Hematopoietic multipotent progenitor cell treated with erythropoietin and hydrocortisone succinate and interleukin-3 and kit ligand, for 4 days (in vitro differentiated cells): ENCODE measurements around the gene MYO1A.
"Not testable (repeated sequence)": the region's sequence is repeated elsewhere in the genome, so short reads cannot be mapped to it uniquely, and the experiment has no call there.

Source experiments
- DNase-seq: peaks from one replicate; pipeline ENCODE4 v3.0.0-alpha.2; 2015

Gene MYO1A

GRCh38 chr12:57046947-57047890, 2.7 kb downstream of the MYO1A start:
- DNase-seq = peak; percentile 80

- no peak for DNase-seq
These were observed 3.7 kb downstream of the MYO1A start for GRCh38 chr12:57046086-57046791.

GRCh38 chr12:57044889-57045288, 5.0 kb downstream of the MYO1A start:
- no peak for DNase-seq

GRCh38 chr12:57044468-57044867, 5.5 kb downstream of the MYO1A start:
- no peak for DNase-seq

GRCh38 chr12:57042695-57043094, 7.2 kb downstream of the MYO1A start:
- no peak for DNase-seq

- no peak for DNase-seq
These were observed 9.2 kb downstream of the MYO1A start for GRCh38 chr12:57040750-57041149.

GRCh38 chr12:57040211-57040610, 9.7 kb downstream of the MYO1A start:
- DNase-seq = no peak

GRCh38 chr12:57039016-57039798, 10.7 kb downstream of the MYO1A start:
- DNase-seq = peak; percentile 78

GRCh38 chr12:57037264-57037663, 12.7 kb downstream of the MYO1A start:
- DNase-seq = no peak

GRCh38 chr12:57033431-57033830, 16.5 kb downstream of the MYO1A start:
- DNase-seq = no peak

- no peak for DNase-seq
These were observed 18.1 kb downstream of the MYO1A start for GRCh38 chr12:57031789-57032188.

GRCh38 chr12:57031138-57031725, 18.7 kb downstream of the MYO1A start:
- DNase-seq = peak; percentile 72

GRCh38 chr12:57029457-57029856, 20.5 kb downstream of the MYO1A start:
- no peak for DNase-seq

- DNase-seq = peak; percentile 53
These were observed 22.1 kb downstream of the MYO1A start for GRCh38 chr12:57027805-57028153.

- peak; percentile 60 for DNase-seq
These were observed 22.7 kb downstream of the MYO1A start for GRCh38 chr12:57027011-57027804.

- no peak for DNase-seq
These were observed 24.7 kb downstream of the MYO1A start for GRCh38 chr12:57025196-57025595.

- DNase-seq = not testable (repeated sequence)
These were observed 27.6 kb downstream of the MYO1A start for GRCh38 chr12:57022324-57022723.

GRCh38 chr12:57019983-57020719, 29.8 kb downstream of the MYO1A start:
- no peak for DNase-seq

- no peak for DNase-seq
These were observed 31.0 kb downstream of the MYO1A start for GRCh38 chr12:57018906-57019305.

- DNase-seq = not testable (repeated sequence)
These were observed 31.6 kb downstream of the MYO1A start for GRCh38 chr12:57018353-57018752.

- DNase-seq = no peak
These were observed 33.6 kb downstream of the MYO1A start, which contains the start of gene TAC3 for GRCh38 chr12:57016348-57016747. TAC3 (minus strand) TSS chr12:57016529; CDS start chr12:57015797, 732 bp downstream.
